HCT116 (cell line): ENCODE data around the gene SPATS2L. TPM values are rescaled to one million over a fixed set of nuclear protein-coding genes. Genes with fewer than 3 reads are reported as not detected.

ENCODE experiments used
- ATAC-seq: fragments of 200-7000 bp; cut with Tn5 transposase; 2 replicates; pipeline ENCODE4 v1.9.1; 2020; ENCODE audit warnings: mild to moderate bottlenecking, moderate library complexity
- BruUV-seq: library from RNA; stranded (reverse); fragments of 400-500 nt; replicated peaks from 2 replicates; lab custom pipeline; 2021; lab: Mats Ljungman, UMichigan
- CTCF ChIA-PET: fragments of 300-600 bp; sonication (Branson Sonifier 250); formaldehyde crosslinking; loops from one replicate; lab custom pipeline; 2021; ENCODE audit warnings: antibody characterized with exemption; lab: Charles Lee
- POLR2A ChIA-PET: fragments of 300-600, 350-600 bp; sonication (Branson Sonifier 250); formaldehyde crosslinking; loops from one replicate; lab custom pipeline; 2021; ENCODE audit warnings: antibody characterized with exemption; lab: Charles Lee
- RAD21 ChIA-PET, 2 experiments: fragments of 300-600 bp; sonication (Branson Sonifier 250); formaldehyde crosslinking; loops; one replicate each; lab custom pipeline; 2023; ENCODE audit warnings: low total read pairs in 2 of 2; ENCODE audit not compliant: uncharacterized antibody in 2 of 2, unreplicated experiment in 2 of 2, low non-redundant PET in 1 of 2; lab: Charles Lee
- DNase-seq: peaks from one replicate; pipeline ENCODE4 v3.0.0-alpha.2; 2010; ENCODE audit warnings: low read depth, low spot score
- H2AFZ ChIP-seq: fragments of 200-600 bp; shearing (Covaris generic), sonication (generic); 2 replicates; pipeline ENCODE4 v1.6.1; 2017; ENCODE audit warnings: low read depth, mixed run types, mixed read lengths, antibody characterized with exemption, low read length; ENCODE audit not compliant: poor library complexity, severe bottlenecking
- H3K27ac ChIP-seq: 2 replicates; pipeline ENCODE4 v1.5.1; 2012; ENCODE audit warnings: low read depth, low read length
- H3K27me3 ChIP-seq: fragments of 200-600 bp; sonication (generic); 2 replicates; pipeline ENCODE4 v1.6.1; 2016; ENCODE audit warnings: mixed run types, low read length, mixed read lengths; ENCODE audit not compliant: insufficient read depth
- H3K36me3 ChIP-seq, 2 experiments: fragments of 200-500 bp in 1 of 2; fragments of 200-600 bp in 1 of 2; sonication (Bioruptor generic) in 1 of 2; sonication (generic) in 1 of 2; 2 replicates each; pipeline versions ENCODE4 v1.5.1 to v1.6.1; 2014 to 2016; ENCODE audit warnings: low read length in 2 of 2, inconsistent platforms in 1 of 2, mixed read lengths in 1 of 2, mixed run types in 1 of 2; ENCODE audit not compliant: insufficient read depth in 2 of 2, control insufficient read depth in 1 of 2
- H3K4me1 ChIP-seq, 2 experiments: fragments of 200-600 bp in 1 of 2; sonication (generic) in 1 of 2; 2 replicates each; pipeline versions ENCODE4 v1.5.1 to v1.6.1; 2012 to 2017; ENCODE audit warnings: low read length in 2 of 2, inconsistent platforms in 1 of 2, mild to moderate bottlenecking in 1 of 2, mixed read lengths in 1 of 2, mixed run types in 1 of 2, moderate library complexity in 1 of 2; ENCODE audit not compliant: insufficient read depth in 2 of 2, control insufficient read depth in 1 of 2
- H3K4me2 ChIP-seq: fragments of 200-600 bp; sonication (generic); 2 replicates; pipeline ENCODE4 v1.6.1; 2017; ENCODE audit warnings: mixed run types, low read length, mixed read lengths
- H3K4me3 ChIP-seq, 2 experiments: fragments of 200-600 bp in 1 of 2; sonication (generic) in 1 of 2; replicated peaks in 1 of 2; 2 replicates each; pipeline ENCODE4 v1.5.1; 2011 to 2016; ENCODE audit warnings: low read length in 2 of 2, control low read depth in 1 of 2, low read depth in 1 of 2, mild to moderate bottlenecking in 1 of 2, mixed read lengths in 1 of 2, mixed run types in 1 of 2
- H3K79me2 ChIP-seq: fragments of 200-600 bp; sonication (generic); 2 replicates; pipeline ENCODE4 v1.6.1; 2017; ENCODE audit warnings: mild to moderate bottlenecking, mixed run types, low read length, moderate library complexity, mixed read lengths; ENCODE audit not compliant: insufficient read depth
- H3K9ac ChIP-seq: fragments of 200-600 bp; sonication (generic); 2 replicates; pipeline ENCODE4 v1.6.1; 2016; ENCODE audit warnings: low read length, mixed read lengths
- H3K9me2 ChIP-seq: fragments of 200-600 bp; sonication (generic), shearing (Covaris generic); 2 replicates; pipeline ENCODE4 v1.6.1; 2017; ENCODE audit warnings: mixed run types, mild to moderate bottlenecking, moderate library complexity; ENCODE audit not compliant: insufficient read depth
- H3K9me3 ChIP-seq, 2 experiments: fragments of 200-500 bp in 1 of 2; fragments of 200-600 bp in 1 of 2; sonication (Bioruptor generic) in 1 of 2; sonication (generic) in 1 of 2; 2 replicates each; pipeline ENCODE4 v1.6.1; 2014 to 2017; ENCODE audit warnings: low read length in 2 of 2, mixed read lengths in 2 of 2, inconsistent platforms in 1 of 2, low read depth in 1 of 2, mild to moderate bottlenecking in 1 of 2, mixed run types in 1 of 2, moderate library complexity in 1 of 2; ENCODE audit not compliant: control insufficient read depth in 1 of 2, insufficient read depth in 1 of 2
- H4K20me1 ChIP-seq: fragments of 200-600 bp; sonication (generic), shearing (Covaris generic); 2 replicates; pipeline ENCODE4 v1.6.1; 2017; ENCODE audit warnings: mixed run types, mild to moderate bottlenecking, moderate library complexity; ENCODE audit not compliant: insufficient read depth
- ATF3 ChIP-seq: IDR thresholded peaks from 2 replicates; pipeline ENCODE4 v1.6.1; 2012
- CEBPB ChIP-seq: IDR thresholded peaks from 2 replicates; pipeline ENCODE4 v1.6.1; 2012; ENCODE audit warnings: low read depth
- ELF1 ChIP-seq: IDR thresholded peaks from 2 replicates; pipeline ENCODE4 v1.6.1; 2012; ENCODE audit warnings: low read depth, borderline replicate concordance
- EZH2phosphoT487 ChIP-seq: fragments of 200-600 bp; IDR thresholded peaks from 2 replicates; pipeline ENCODE4 v1.6.1; 2018; ENCODE audit warnings: antibody characterized with exemption, borderline replicate concordance
- FOSL1 ChIP-seq: IDR thresholded peaks from 2 replicates; pipeline ENCODE4 v1.6.1; 2012; ENCODE audit warnings: low read depth
- JUND ChIP-seq: IDR thresholded peaks from 2 replicates; pipeline ENCODE4 v1.6.1; 2012
- POLR2A ChIP-seq: IDR thresholded peaks from 2 replicates; pipeline ENCODE4 v1.7.0; 2011; ENCODE audit warnings: borderline replicate concordance; ENCODE audit not compliant: insufficient read depth, insufficient read length; ENCODE audit errors: extremely low read depth
- POLR2AphosphoS5 ChIP-seq: IDR thresholded peaks from 2 replicates; pipeline ENCODE4 v1.6.1; 2011; ENCODE audit warnings: mild to moderate bottlenecking, low read depth, low read length, moderate library complexity
- RAD21 ChIP-seq: IDR thresholded peaks from 2 replicates; pipeline ENCODE4 v1.6.1; 2012; ENCODE audit warnings: low read depth, mild to moderate bottlenecking
- SIN3A ChIP-seq: IDR thresholded peaks from 2 replicates; pipeline ENCODE4 v1.6.1; 2012; ENCODE audit warnings: low read depth
- SP1 ChIP-seq: IDR thresholded peaks from 2 replicates; pipeline ENCODE4 v1.6.1; 2012; ENCODE audit warnings: low read depth
- SRF ChIP-seq: IDR thresholded peaks from 2 replicates; pipeline ENCODE4 v1.6.1; 2012; ENCODE audit warnings: low read depth
- TCF7L2 ChIP-seq: IDR thresholded peaks from 2 replicates; pipeline ENCODE4 v1.7.0; 2011; ENCODE audit warnings: borderline replicate concordance, inconsistent platforms; ENCODE audit not compliant: insufficient read depth, insufficient read length; ENCODE audit errors: extremely low read depth
- YY1 ChIP-seq: IDR thresholded peaks from 2 replicates; pipeline ENCODE4 v1.6.1; 2011; ENCODE audit warnings: low read length, low read depth, moderate library complexity, mild to moderate bottlenecking; ENCODE audit not compliant: insufficient replicate concordance; ENCODE audit errors: extremely low read depth
- ZNF274 ChIP-seq: fragments of 200-500 bp; sonication (Bioruptor generic); IDR thresholded peaks from 2 replicates; pipeline ENCODE4 v1.6.1; 2014; ENCODE audit warnings: mild to moderate bottlenecking, low read depth, low read length, inconsistent platforms
- intact Hi-C: fragments of 100-400 bp; cut with micrococcal nuclease; formaldehyde crosslinking; loops from 2 replicates; pipeline ENCODE4 v1.10.0; 2022
- total RNA-seq: library from RNA; stranded (reverse); gene quantifications from one replicate; pipeline ENCODE4 v1.2.1, GENCODE V29; 2021; ENCODE audit not compliant: unreplicated experiment
- TF ChIP-seq, protein P1 (sequence below): IDR thresholded peaks from 2 replicates; pipeline ENCODE4 v1.6.1; 2011; ENCODE audit warnings: mild to moderate bottlenecking, low read length, moderate library complexity; ENCODE audit not compliant: insufficient replicate concordance; ENCODE audit errors: extremely low read depth

SPATS2L gene
- total RNA-seq, 1 experiment from 2014 or later: 87.1 TPM

- CTCF ChIA-PET: no interaction called here
- H3K9me2 ChIP-seq: peaks cover 3% of the 10 kb centered on the region; the same call in 1 of the 2 replicates
- H3K27me3 ChIP-seq: no peaks in the 10 kb centered on the region
- H3K4me2 ChIP-seq: no peak overlapping the region
- no peaks in the 10 kb centered on the region for H3K36me3 ChIP-seq
- H3K79me2 ChIP-seq: no peaks in the 10 kb centered on the region
- TF ChIP-seq EZH2phosphoT487 (no peak), SP1 (no peak), POLR2AphosphoS5 (no peak), TCF7L2 (no peak), JUND (no peak), FOSL1 (no peak)
- TF ChIP-seq, protein P1, sequence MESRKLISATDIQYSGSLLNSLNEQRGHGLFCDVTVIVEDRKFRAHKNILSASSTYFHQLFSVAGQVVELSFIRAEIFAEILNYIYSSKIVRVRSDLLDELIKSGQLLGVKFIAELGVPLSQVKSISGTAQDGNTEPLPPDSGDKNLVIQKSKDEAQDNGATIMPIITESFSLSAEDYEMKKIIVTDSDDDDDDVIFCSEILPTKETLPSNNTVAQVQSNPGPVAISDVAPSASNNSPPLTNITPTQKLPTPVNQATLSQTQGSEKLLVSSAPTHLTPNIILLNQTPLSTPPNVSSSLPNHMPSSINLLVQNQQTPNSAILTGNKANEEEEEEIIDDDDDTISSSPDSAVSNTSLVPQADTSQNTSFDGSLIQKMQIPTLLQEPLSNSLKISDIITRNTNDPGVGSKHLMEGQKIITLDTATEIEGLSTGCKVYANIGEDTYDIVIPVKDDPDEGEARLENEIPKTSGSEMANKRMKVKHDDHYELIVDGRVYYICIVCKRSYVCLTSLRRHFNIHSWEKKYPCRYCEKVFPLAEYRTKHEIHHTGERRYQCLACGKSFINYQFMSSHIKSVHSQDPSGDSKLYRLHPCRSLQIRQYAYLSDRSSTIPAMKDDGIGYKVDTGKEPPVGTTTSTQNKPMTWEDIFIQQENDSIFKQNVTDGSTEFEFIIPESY: no peak
- no peak overlapping the region for H3K4me3 ChIP-seq
- POLR2A ChIA-PET: no interaction called here
- no peak overlapping the region for H2AFZ ChIP-seq
- no peaks in the 10 kb centered on the region for H3K9me3 ChIP-seq
- DNase-seq (no peak), ATAC-seq (no peak)
- no peak overlapping the region for H3K27ac ChIP-seq
- BruUV-seq: no TSS peak
- intact Hi-C loops: no loop called here
- RAD21 ChIA-PET: no interaction called here
- no peak overlapping the region for H3K9ac ChIP-seq
- H3K4me1 ChIP-seq: no peaks in the 10 kb centered on the region
- no peaks in the 10 kb centered on the region for H4K20me1 ChIP-seq
Measured at GRCh38 chr2:200275295-200276013, 31.0 kb upstream of the SPATS2L start.

DNA sequence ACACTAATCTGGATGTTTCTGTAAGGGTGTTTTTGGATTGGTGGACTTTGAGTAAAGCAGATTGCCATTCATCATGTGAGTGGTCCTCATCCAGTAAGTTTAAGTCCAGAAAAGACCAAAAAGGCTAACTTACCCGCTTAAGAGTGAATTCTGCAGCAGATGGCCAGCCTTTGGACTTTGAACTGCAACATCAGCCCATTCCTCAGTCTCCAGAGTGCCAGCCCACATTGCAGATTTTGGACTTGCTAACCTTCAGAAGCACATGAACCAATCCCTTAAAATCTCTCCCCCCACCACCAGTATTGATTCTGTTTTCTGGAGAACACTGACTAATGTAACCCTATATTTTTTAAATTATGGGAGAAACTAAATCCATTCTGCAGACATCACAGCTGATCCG is 30.0 kb upstream of the SPATS2L start:
- no peaks in the 10 kb centered on the region for H3K9me3 ChIP-seq
- H2AFZ ChIP-seq: no peak overlapping the region
- BruUV-seq: no TSS peak
- H3K79me2 ChIP-seq: no peaks in the 10 kb centered on the region
- TF ChIP-seq JUND: no peak
- no peak for TF ChIP-seq SIN3A
- TF ChIP-seq FOSL1: no peak
- TF ChIP-seq, protein P1: no peak
- no peak for TF ChIP-seq TCF7L2
- no peak for TF ChIP-seq POLR2A
- TF ChIP-seq ELF1: no peak
- TF ChIP-seq CEBPB: no peak
- TF ChIP-seq SRF: no peak
- no peak for TF ChIP-seq ATF3
- TF ChIP-seq RAD21: no peak
- TF ChIP-seq EZH2phosphoT487: no peak
- no peak for TF ChIP-seq YY1
- no peak for TF ChIP-seq ZNF274
- ChIA-PET CTCF (no interaction called here), RAD21 (no interaction called here), POLR2A (no interaction called here)
- H4K20me1 ChIP-seq: no peaks in the 10 kb centered on the region
- peaks cover 3% of the 10 kb centered on the region; the same call in 1 of the 2 replicates for H3K9me2 ChIP-seq
- no peak for ATAC-seq
- no peak overlapping the region for H3K4me2 ChIP-seq
- H3K27ac ChIP-seq: no peak overlapping the region
- H3K9ac ChIP-seq: no peak overlapping the region
- DNase-seq: no peak
- H3K27me3 ChIP-seq: no peaks in the 10 kb centered on the region
- H3K4me3 ChIP-seq: no peak overlapping the region
- intact Hi-C loops: no loop called here
- H3K36me3 ChIP-seq: no peaks in the 10 kb centered on the region
- H3K4me1 ChIP-seq: no peaks in the 10 kb centered on the region
